Cardiac muscle cell (in vitro differentiated cells and primary cell): ENCODE results near the gene GANAB. TPM values are rescaled to one million over a fixed set of nuclear protein-coding genes. Genes with fewer than 3 reads are reported as not detected.
"Not testable (repeated sequence)": the region's sequence is repeated elsewhere in the genome, so short reads cannot be mapped to it uniquely, and the experiment has no call there.

Experiments
- DNase-seq, 2 donors: peaks; one replicate each; pipeline versions ENCODE4 v3.0.0 to v3.0.0-alpha.2; 2010 to 2017; ENCODE audit warnings: low read depth in 1 of 2, low spot score in 1 of 2
- H3K27ac ChIP-seq: fragments of 200-600 bp; sonication (generic); 2 replicates; pipeline ENCODE4 v1.5.1; 2016
- H3K27me3 ChIP-seq: fragments of 200-600 bp; sonication (generic); 2 replicates; pipeline ENCODE4 v1.6.0; 2016; ENCODE audit warnings: control low read depth
- H3K36me3 ChIP-seq: fragments of 200-600 bp; sonication (generic); 2 replicates; pipeline ENCODE4 v1.5.1; 2016; ENCODE audit warnings: control low read depth
- H3K4me1 ChIP-seq: fragments of 200-600 bp; sonication (generic); 2 replicates; pipeline ENCODE4 v1.8.1; 2017; ENCODE audit warnings: low read depth, mild to moderate bottlenecking, mixed run types
- H3K4me3 ChIP-seq: fragments of 200-600 bp; sonication (generic); 2 replicates; pipeline ENCODE4 v1.5.1; 2016; ENCODE audit warnings: mild to moderate bottlenecking
- H3K9me3 ChIP-seq: fragments of 200-600 bp; sonication (generic); 2 replicates; pipeline ENCODE4 v1.5.1; 2017; ENCODE audit warnings: low read depth, mild to moderate bottlenecking, control low read depth
- polyA plus RNA-seq: library from polyadenylated mRNA; unstranded; fragments of >200 nt; fragmentation: Nextera tagmentation; extraction: Ambion mirVana; gene quantifications from 2 replicates; pipeline ENCODE4 v1.2.1, GENCODE V29; 2016
- total RNA-seq: library from RNA; depleted of rRNA; stranded (reverse); fragments of >200 nt; gene quantifications from 2 replicates; pipeline ENCODE4 v1.2.3, GENCODE V29; 2016
- TF ChIP-seq, protein P1 (sequence below): IDR thresholded peaks from 2 replicates; pipeline ENCODE4 v1.5.1; 2012; ENCODE audit warnings: low read depth, mild to moderate bottlenecking, low read length

Gene GANAB
- total and polyA plus RNA-seq, 2 experiments from 2014 or later = 110 to 143 TPM

DNA sequence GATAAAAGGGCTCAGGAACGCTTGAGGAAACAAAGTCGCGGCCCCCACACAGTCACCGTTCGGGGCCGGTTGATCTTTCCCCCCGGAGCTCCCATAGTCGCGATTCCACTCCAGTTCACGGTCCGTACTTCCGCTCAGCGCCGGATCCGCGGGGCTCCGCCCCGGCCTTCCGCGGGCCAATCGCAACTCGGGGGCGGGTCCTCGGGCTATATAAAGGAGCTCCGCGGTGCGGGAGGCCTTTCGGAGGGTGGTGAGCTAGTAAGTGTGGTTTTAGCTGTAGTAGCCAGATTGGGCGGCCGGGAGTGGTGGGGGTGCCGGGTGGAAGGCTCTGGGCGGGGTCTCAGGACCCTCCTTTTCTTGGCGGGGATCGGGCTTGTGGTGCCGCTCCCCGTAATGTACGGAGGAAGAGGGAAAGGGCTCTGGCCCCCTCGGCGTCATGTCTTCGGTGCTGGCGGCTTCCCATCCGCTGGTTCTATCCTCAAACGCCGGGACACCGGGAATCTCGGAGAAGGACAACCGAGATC lies 18.7 kb upstream of the GANAB start, which contains the start of the genes C11orf98 and CSKMT:
Gene C11orf98, minus strand, starts transcription at position 136 of the 524 bp plus-strand sequence. Its CDS starts 41 bp downstream, at position 95.
Gene CSKMT, plus strand, starts transcription at position 238 of the 524 bp plus-strand sequence. CDS start 568 bp downstream, outside the sequence.
- peak; percentile 94 to 96 for DNase-seq
- TF ChIP-seq, protein P1, sequence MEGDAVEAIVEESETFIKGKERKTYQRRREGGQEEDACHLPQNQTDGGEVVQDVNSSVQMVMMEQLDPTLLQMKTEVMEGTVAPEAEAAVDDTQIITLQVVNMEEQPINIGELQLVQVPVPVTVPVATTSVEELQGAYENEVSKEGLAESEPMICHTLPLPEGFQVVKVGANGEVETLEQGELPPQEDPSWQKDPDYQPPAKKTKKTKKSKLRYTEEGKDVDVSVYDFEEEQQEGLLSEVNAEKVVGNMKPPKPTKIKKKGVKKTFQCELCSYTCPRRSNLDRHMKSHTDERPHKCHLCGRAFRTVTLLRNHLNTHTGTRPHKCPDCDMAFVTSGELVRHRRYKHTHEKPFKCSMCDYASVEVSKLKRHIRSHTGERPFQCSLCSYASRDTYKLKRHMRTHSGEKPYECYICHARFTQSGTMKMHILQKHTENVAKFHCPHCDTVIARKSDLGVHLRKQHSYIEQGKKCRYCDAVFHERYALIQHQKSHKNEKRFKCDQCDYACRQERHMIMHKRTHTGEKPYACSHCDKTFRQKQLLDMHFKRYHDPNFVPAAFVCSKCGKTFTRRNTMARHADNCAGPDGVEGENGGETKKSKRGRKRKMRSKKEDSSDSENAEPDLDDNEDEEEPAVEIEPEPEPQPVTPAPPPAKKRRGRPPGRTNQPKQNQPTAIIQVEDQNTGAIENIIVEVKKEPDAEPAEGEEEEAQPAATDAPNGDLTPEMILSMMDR = no peak
- peaks cover 2% of the 10 kb centered on the region for H3K36me3 ChIP-seq
- H3K27ac ChIP-seq = peak within 1 kb of the TSS; percentile 89
- no peaks in the 10 kb centered on the region for H3K27me3 ChIP-seq
- H3K4me1 ChIP-seq = peaks cover 14% of the 10 kb centered on the region
- H3K4me3 ChIP-seq = peak within 1 kb of the TSS; percentile 67
- no peaks in the 10 kb centered on the region for H3K9me3 ChIP-seq

DNA sequence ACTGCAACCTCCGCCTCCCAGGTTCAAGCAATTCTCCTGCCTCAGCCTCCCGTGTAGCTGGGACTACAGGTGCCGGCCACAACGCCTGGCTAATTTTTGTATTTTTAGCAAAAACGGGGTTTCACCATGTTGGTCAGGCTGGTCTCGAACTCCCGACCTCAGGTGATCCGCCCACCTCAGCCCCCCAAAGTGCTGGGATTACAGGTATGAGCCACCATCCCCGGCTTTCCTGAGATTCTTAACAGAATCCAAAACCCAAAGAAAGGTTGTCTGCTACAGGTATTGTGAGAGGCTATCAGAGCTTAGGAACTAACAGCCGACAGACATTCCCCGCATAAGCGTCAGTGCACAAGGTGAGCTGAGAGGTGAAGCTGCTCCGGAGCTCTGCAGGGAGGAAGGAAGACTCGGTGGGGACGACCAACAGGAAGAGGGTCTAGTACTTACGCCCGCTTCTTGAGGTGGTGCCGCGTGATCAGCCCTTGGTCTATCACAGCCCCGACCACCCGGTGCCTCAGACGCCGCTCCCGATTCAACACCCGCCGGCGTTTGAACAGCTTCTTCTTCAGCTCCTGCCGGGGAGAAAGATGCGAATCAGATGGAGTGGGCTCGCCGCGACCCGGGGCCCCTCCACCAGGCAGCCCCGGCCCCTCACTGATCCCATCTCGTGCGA lies 18.1 kb upstream of the GANAB start:
- TF ChIP-seq, protein P1 = no peak
- Histone ChIP-seq H3K36me3 (peaks cover 2% of the 10 kb centered on the region), H3K27ac (peak overlapping the region; percentile 89), H3K27me3 (no peaks in the 10 kb centered on the region), H3K4me1 (peaks cover 14% of the 10 kb centered on the region), H3K9me3 (no peaks in the 10 kb centered on the region), H3K4me3 (peak overlapping the region; percentile 67)
- peak; percentile 57 to 75 for DNase-seq

DNA sequence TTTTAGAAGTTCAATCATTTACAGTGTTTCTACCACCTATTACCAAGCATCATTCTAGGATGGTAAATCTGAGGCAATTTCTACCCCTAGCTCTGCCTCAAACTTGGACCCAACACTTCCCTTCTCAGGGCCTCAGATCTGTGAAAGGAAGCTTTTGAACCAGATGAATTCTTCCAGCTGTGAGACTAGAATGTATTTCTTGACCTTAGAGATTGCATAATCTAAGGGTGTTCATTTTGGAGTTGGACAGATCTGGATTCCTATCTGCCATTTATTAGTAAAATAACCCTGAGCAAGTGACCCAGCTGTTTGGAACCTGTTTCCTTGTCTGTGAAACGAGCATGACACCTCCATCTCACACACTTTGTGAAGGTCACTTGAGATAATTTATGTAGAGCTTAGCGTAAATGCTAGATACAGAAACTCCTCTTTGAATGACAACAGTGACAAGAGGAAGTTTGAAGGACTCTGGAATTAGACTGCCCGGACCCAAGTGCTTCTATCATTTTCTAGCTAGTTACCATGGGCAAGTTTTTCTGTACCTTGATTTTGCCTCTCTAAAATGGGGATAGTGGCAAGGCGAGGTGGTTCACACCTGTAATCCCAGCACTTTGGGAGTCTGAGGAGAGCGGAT lies 10.5 kb upstream of the GANAB start:
- Histone ChIP-seq H3K27ac (peak overlapping the region; percentile 74), H3K4me1 (no peaks in the 10 kb centered on the region), H3K4me3 (no peak overlapping the region), H3K9me3 (no peaks in the 10 kb centered on the region), H3K36me3 (no peaks in the 10 kb centered on the region), H3K27me3 (no peaks in the 10 kb centered on the region)
- DNase-seq = peak in 1 of 2 donors; percentile 6
- TF ChIP-seq, protein P1 = no peak

DNA sequence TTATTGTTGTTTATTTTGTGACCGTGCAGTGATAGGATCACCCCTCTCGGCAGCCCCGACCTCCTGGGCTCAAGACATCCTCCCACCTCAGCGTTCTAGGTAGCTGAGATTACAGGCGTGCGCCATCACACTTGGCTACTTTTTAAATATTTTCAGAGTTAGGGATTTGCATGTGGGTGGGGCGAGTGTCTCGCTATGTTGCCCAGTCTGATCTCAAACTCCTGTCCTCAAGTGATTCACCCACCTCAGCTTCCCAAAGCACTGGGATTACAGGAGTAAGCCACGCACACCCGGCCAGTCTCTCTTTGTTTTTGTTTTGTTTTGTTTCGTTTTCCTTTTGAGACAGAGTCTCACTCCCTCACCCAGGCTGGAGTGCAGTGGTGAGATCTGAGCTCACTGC lies 7.9 kb upstream of the GANAB start:
- Histone ChIP-seq H3K4me3 (no peak overlapping the region), H3K9me3 (no peaks in the 10 kb centered on the region), H3K27ac (no peak overlapping the region), H3K36me3 (peaks cover 5% of the 10 kb centered on the region), H3K4me1 (no peaks in the 10 kb centered on the region), H3K27me3 (no peaks in the 10 kb centered on the region)
- no peak for DNase-seq
- TF ChIP-seq, protein P1 = no peak

DNA sequence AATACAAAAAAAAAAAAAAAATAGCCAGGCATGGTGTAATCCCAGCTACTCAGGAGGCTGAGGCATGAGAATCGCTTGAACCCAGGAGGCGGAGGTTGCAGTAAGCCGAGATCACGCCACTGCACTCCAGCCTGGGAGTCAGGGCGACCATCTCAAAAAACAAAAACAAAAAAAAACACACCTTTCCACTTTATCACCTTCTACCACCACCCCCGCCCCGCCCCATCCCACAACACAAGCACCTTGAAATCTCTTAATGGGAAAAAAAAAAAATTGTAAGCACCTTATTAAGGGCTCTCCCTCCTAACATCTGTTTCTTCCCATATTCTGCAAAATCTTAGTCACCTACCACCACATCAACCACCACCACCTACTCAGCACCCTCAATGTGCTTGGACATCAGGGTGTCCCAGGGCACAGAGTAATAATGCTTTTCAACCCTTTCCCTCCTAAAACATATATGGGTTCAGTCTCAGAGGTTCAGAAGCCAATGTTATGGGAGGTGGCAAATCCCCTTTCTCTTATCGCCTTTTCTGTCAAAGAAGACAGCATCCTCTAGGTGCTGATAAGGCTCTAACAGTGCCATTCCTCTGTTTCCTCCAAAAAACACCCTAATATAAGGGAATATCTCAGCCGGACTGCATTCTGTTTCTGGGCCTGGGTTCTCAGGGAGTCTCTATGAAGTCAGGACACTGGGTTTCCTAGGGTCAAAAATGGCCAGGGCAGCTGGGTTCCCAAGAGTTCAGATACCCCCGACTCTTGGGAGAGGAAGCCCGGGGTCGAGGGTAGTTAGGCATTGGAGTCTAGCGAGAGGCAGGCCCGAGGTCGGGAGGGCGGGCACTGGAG lies 6.0 kb upstream of the GANAB start:
- peaks cover 15% of the 10 kb centered on the region for H3K36me3 ChIP-seq
- H3K4me1 ChIP-seq = no peaks in the 10 kb centered on the region
- DNase-seq = no peak
- TF ChIP-seq, protein P1 = no peak
- peak overlapping the region; percentile 90 for H3K27ac ChIP-seq
- no peaks in the 10 kb centered on the region for H3K9me3 ChIP-seq
- no peaks in the 10 kb centered on the region for H3K27me3 ChIP-seq
- H3K4me3 ChIP-seq = peak overlapping the region; percentile 69

DNA sequence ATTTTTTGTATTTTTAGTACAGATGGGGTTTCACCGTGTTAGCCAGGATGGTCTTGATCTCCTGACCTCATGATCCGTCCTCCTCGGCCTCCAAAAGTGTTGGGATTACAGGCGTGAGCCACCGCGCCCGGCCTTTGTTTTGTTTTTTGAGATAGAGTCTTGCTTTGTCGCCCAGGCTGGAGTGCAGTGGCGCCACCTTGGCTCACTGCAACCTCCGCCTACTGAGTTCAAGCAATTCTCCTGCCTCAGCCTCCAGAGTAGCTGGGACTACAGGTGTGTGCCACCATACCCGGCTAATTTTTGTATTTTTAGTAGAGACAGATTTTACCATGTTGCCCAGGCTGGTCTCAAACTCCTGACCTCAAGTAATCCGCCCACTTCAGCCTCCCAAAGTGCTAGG lies 3.9 kb upstream of the GANAB start:
- not testable (repeated sequence) for H3K27me3 ChIP-seq, H3K27ac ChIP-seq, H3K4me1 ChIP-seq, H3K9me3 ChIP-seq, DNase-seq, H3K4me3 ChIP-seq
- peaks cover 15% of the 10 kb centered on the region for H3K36me3 ChIP-seq
